HFFc6 (cell line): ENCODE measurements around the gene INTS15. TPM values are rescaled to one million over a fixed set of nuclear protein-coding genes. Genes with fewer than 3 reads are reported as not detected.
"Not testable (repeated sequence)": the region's sequence is repeated elsewhere in the genome, so short reads cannot be mapped to it uniquely, and the experiment has no call there.

ENCODE experiments used
- DNase-seq: peaks from one replicate; pipeline ENCODE4 v3.0.0-alpha.2; 2018
- H3K27ac Mint-ChIP-seq: 2 replicates; pipeline ENCODE4 v1.8.0; 2020; ENCODE audit warnings: mild to moderate bottlenecking, mixed read lengths
- H3K27me3 Mint-ChIP-seq: 2 replicates; pipeline ENCODE4 v1.8.0; 2021; ENCODE audit warnings: mild to moderate bottlenecking, moderate library complexity, mixed read lengths; ENCODE audit not compliant: insufficient read depth
- H3K36me3 Mint-ChIP-seq: 2 replicates; pipeline ENCODE4 v1.8.0; 2021; ENCODE audit warnings: low read depth, mixed read lengths
- H3K4me1 Mint-ChIP-seq: 2 replicates; pipeline ENCODE4 v1.8.0; 2020; ENCODE audit warnings: low read depth, mixed read lengths
- H3K4me3 Mint-ChIP-seq: 2 replicates; pipeline ENCODE4 v1.8.0; 2020; ENCODE audit warnings: mild to moderate bottlenecking, moderate library complexity, mixed read lengths
- H3K9me3 Mint-ChIP-seq: 2 replicates; pipeline ENCODE4 v1.8.0; 2020; ENCODE audit warnings: mild to moderate bottlenecking, mixed read lengths
- total RNA-seq, 6 experiments: library from RNA; stranded (reverse); fragmentation: NEBNext Ultra II Directional; extraction: Animal tissue kit (Norgen Biotek cat#: 25700); gene quantifications; 2 replicates in 1 of 6; 3 replicates in 5 of 6; pipeline ENCODE4 v1.2.3, GENCODE V29; 2021
- TF ChIP-seq, protein P1 (sequence below): fragments of 200-600 bp; sonication (generic); IDR thresholded peaks from 2 replicates; pipeline ENCODE4 v1.5.0; 2021; ENCODE audit warnings: antibody characterized with exemption, mild to moderate bottlenecking

The INTS15 gene
- total RNA-seq, 6 experiments from 2014 or later = 14.9 to 17.9 (median 17.4) TPM

DNA sequence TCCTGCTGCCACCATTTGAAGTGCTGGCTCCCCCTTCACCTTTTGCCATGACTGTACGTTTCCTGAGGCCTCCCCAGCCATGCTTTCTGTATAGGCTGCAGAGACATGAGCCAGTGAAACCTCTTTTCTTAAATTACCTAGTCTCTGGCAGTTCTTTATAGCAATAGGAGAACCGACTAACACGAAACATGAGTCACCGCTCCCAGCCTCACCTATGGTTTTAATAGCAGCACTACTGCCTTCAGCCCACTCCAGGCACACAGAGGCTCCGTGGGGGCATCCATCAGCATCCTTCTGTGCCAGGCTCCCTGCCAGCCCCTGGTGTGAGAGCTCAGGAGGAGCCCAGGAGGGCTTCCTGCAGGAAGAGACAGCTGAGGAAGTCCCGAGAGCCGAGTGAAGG lies 41.8 kb downstream of the INTS15 start:
- no peak overlapping the region for H3K4me3 Mint-ChIP-seq
- TF ChIP-seq, protein P1, sequence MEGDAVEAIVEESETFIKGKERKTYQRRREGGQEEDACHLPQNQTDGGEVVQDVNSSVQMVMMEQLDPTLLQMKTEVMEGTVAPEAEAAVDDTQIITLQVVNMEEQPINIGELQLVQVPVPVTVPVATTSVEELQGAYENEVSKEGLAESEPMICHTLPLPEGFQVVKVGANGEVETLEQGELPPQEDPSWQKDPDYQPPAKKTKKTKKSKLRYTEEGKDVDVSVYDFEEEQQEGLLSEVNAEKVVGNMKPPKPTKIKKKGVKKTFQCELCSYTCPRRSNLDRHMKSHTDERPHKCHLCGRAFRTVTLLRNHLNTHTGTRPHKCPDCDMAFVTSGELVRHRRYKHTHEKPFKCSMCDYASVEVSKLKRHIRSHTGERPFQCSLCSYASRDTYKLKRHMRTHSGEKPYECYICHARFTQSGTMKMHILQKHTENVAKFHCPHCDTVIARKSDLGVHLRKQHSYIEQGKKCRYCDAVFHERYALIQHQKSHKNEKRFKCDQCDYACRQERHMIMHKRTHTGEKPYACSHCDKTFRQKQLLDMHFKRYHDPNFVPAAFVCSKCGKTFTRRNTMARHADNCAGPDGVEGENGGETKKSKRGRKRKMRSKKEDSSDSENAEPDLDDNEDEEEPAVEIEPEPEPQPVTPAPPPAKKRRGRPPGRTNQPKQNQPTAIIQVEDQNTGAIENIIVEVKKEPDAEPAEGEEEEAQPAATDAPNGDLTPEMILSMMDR = no peak
- no peaks in the 10 kb centered on the region for H3K36me3 Mint-ChIP-seq
- no peak for DNase-seq
- H3K27me3 Mint-ChIP-seq = peaks cover 6% of the 10 kb centered on the region
- H3K9me3 Mint-ChIP-seq = no peaks in the 10 kb centered on the region
- H3K4me1 Mint-ChIP-seq = no peaks in the 10 kb centered on the region
- no peak overlapping the region for H3K27ac Mint-ChIP-seq

DNA sequence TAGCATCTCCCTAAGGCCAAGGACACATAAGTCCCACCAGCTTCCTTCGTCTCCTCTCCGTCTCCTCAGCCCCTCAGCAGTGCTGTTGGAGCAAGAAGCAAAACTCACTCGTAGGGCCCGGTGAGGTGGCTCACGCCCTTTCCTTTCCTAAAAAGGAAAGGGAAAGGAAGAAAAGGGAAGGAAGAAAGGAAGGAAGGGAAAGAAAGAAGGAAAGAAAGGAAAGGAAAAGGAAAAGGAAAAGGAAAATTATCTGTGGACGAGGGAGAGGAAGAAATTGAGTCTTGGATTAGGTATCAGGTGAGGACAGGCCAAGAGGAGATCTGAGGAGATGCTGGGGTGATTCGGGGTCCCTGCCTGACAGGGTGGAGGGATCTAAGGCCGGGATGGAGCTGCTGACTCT lies 44.2 kb downstream of the INTS15 start:
- Mint-ChIP-seq H3K27ac (no peak overlapping the region), H3K4me3 (no peak overlapping the region)

DNA sequence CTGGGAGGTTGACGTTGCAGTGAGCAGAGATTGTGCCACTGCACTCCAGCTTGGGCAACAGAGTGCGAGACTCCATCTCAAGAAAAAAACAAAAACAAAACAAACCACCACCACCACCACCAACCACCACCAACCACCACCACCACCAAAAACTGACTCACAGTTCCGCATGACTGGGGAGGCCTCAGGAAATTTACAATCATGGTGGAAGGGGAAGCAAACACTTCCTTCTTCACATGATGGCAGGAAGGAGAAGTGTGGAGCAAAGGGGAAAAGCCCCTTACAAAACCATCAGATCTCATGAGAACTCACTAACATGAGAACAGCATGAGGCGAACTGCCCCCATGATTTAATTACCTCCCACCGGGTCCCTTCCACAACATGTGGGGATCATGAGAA lies 45.1 kb downstream of the INTS15 start:
- H3K27me3 Mint-ChIP-seq, H3K9me3 Mint-ChIP-seq, DNase-seq, H3K27ac Mint-ChIP-seq, H3K4me3 Mint-ChIP-seq: not testable (repeated sequence)
- H3K36me3 Mint-ChIP-seq = peaks cover 14% of the 10 kb centered on the region
- peaks cover 18% of the 10 kb centered on the region for H3K4me1 Mint-ChIP-seq

More for the DNA sequence above, 44.2 kb downstream of the INTS15 start:
- DNase-seq = no peak
- Mint-ChIP-seq H3K9me3 (no peaks in the 10 kb centered on the region), H3K4me1 (peaks cover 13% of the 10 kb centered on the region), H3K27me3 (peaks cover 4% of the 10 kb centered on the region; the same call in 1 of the 2 replicates), H3K36me3 (peaks cover 4% of the 10 kb centered on the region)
- TF ChIP-seq, protein P1 = no peak

DNA sequence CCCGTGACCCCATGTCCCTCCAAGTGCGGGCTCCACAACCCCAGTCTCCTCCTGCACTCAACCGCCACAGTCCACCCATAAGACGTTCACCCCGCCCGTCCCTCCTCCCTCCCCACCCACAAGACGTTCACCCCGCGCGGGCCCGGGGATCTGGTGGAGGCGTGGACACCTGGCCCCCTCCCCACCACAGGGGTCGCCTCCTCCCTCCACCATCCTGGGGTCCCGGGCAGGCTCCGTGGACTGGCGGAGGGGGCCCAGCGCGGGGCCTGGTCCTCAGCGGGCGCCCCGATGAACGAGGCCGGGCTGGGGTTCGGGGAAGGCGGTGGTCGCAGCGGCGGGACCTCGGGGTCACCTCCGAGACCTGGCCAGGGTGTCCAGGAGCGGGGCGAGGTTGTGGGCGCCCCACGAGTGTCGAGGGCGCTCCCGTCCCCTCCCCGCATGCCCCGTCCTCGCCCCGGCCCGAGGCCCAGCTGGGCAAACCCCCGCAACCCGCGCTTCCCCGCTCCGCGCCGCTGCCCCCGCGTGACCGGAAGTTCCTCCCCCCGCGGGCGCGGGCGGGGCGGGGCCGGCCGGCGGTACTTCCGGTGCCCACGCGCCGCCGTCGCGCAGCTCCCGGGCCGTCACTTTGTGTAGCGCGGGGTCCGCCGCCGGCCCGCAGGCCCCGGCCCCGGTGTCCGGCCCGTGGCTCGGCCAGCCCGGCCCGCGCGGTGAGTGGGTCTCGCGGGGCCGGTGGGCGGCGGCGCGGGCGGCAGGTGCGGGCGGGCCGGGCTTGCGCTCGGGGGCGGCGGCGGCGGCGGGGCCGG lies 47.1 kb downstream of the INTS15 start, which contains the start of gene ZNF316:
ZNF316 (plus strand) TSS at position 578 of the 803 bp plus-strand sequence. CDS start 5,092 bp downstream, outside the sequence.
- H3K9me3 Mint-ChIP-seq = no peaks in the 10 kb centered on the region
- peak within 1 kb of the TSS; percentile 38 for H3K27ac Mint-ChIP-seq
- TF ChIP-seq, protein P1 = no peak
- H3K4me3 Mint-ChIP-seq = peak within 1 kb of the TSS; percentile 89
- peaks cover 18% of the 10 kb centered on the region for H3K36me3 Mint-ChIP-seq
- peaks cover 22% of the 10 kb centered on the region for H3K4me1 Mint-ChIP-seq
- DNase-seq = no peak
- no peaks in the 10 kb centered on the region; the same call in 1 of the 2 replicates for H3K27me3 Mint-ChIP-seq

DNA sequence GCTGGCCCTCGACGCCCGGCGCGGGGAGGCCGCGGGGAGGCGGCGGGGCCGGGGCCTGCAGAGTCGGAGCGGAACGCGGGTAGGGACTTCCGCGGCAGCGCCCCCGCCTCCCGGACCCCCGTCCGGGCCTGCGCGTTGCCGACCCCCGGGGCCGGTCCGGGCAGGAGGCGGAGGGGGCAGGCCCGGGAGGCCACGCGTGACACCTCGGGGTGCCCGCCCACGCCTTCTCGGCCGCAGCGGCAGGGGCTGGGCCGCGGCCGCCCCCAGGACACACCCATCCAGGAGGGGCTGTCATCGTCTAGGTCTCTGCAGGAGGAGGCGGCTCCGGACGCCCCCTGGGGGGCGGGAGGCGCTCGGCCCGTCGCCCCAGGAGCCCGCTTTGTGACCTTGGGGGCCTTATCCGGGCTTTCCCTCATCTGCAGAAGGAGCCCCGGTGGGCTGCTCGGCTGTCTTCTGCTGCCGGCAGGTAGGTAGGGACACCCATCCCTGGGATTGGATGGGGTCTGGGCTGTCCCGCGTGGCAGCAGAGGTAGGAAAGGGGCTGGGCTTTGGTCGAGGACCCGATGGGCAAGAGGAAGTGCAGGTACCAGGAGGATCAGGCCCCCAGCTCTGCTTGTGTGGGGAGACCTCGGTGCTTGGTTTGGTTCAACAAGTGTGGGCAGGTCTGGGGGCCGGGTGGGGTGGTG lies 47.9 kb downstream of the INTS15 start:
- Mint-ChIP-seq H3K27ac (peak overlapping the region; percentile 38; the same call in 1 of the 2 replicates), H3K4me1 (peaks cover 22% of the 10 kb centered on the region), H3K9me3 (no peaks in the 10 kb centered on the region), H3K27me3 (no peaks in the 10 kb centered on the region; the same call in 1 of the 2 replicates), H3K36me3 (peaks cover 18% of the 10 kb centered on the region), H3K4me3 (peak overlapping the region; percentile 89)
- TF ChIP-seq, protein P1 = peak; percentile 68
- no peak for DNase-seq

DNA sequence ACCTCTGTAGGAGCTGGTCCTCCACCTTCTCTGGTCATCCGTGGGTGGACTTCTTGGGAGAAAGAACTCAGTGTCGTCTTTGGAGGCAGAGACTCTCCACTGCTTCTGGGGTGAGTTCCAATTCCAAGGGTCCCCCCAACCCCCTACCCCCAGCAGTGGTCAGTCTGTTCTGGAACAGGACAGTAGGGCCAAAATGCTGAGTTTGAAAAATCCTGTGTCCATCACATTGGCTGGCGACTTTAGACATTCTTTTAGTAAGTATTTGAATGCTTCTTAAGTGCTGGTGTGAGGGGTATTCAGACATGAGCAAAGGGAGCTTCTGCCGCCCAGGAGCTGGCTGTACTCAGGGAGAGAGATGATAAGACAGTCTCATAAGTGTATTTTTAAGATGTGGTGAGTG lies 49.2 kb downstream of the INTS15 start:
- no peaks in the 10 kb centered on the region for H3K9me3 Mint-ChIP-seq
- H3K4me1 Mint-ChIP-seq = peaks cover 22% of the 10 kb centered on the region
- H3K27ac Mint-ChIP-seq = peak overlapping the region; percentile 19; the same call in 1 of the 2 replicates

More for the DNA sequence above, 49.2 kb downstream of the INTS15 start:
- no peak for DNase-seq
- Mint-ChIP-seq H3K27me3 (no peaks in the 10 kb centered on the region), H3K36me3 (peaks cover 18% of the 10 kb centered on the region), H3K4me3 (peak overlapping the region; percentile 89)
- TF ChIP-seq, protein P1 = no peak
